ENCODE measurements around the gene ZNF786. TPM values are rescaled to one million over a fixed set of nuclear protein-coding genes. Genes with fewer than 3 reads are reported as not detected.

The ZNF786 gene
- total and polyA plus RNA-seq, 10 of the 15 experiments (the other 5 are each of a cell fraction or from before 2014, with no cell fraction given): 0.47 to 7.0 (median 4.2) TPM

GRCh38 chr7:149027055-149027454, 63.5 kb downstream of the ZNF786 start:
- no peaks in the 10 kb centered on the region for H3K9me3 ChIP-seq (replicated peaks; ENCODE audit: control insufficient read depth, insufficient read depth, low read length)
- TSS peak; percentile 70 for BruUV-seq (replicated peaks)
- ATAC-seq (no peak), DNase-seq (ENCODE audit: low read depth, low spot score) (no peak), FAIRE-seq (no peak)
- POLR2A ChIA-PET: interaction anchor here (0.6 to 1.8 kb wide), 5 partner anchors 20 to 85 kb away, joined by 3 to 12 read pairs (median 5); no protein-coding TSS in a partner anchor
- H3K27me3 ChIP-seq (replicated peaks in 1 of 2; ENCODE audit: control insufficient read depth in 2 of 2, insufficient read depth in 2 of 2, low read length in 1 of 2): no peaks in the 10 kb centered on the region
- H3K4me2 ChIP-seq (ENCODE audit: control insufficient read depth, insufficient read depth): peak overlapping the region; percentile 90
- no peaks in the 10 kb centered on the region for H4K20me1 ChIP-seq (ENCODE audit: control insufficient read depth, insufficient read depth)
- TF ChIP-seq MYC (IDR thresholded peaks at IDR 0.05; ENCODE audit: insufficient read depth, insufficient read length, insufficient replicate concordance, low read length, severe bottlenecking): no peak
- TF ChIP-seq MEF2B (IDR thresholded peaks at IDR 0.05; ENCODE audit: partially characterized antibody, poor library complexity, severe bottlenecking): peak; percentile 97
- peak in 1 of 2 experiments; percentile 23; a peak in 1 of 3 replicates for TF ChIP-seq EGR1 (IDR thresholded peaks at IDR 0.05; ENCODE audit: borderline replicate concordance in 1 of 2, low read depth in 2 of 2, low read length in 2 of 2)
- TF ChIP-seq TCF7 (IDR thresholded peaks at IDR 0.05; ENCODE audit: borderline replicate concordance): 0 out of 2 replicates have a peak, but pooled peaks have one; percentile 26
- TF ChIP-seq BACH1 (IDR thresholded peaks at IDR 0.05; ENCODE audit: borderline replicate concordance): 0 out of 2 replicates have a peak, but pooled peaks have one; percentile 30
- 0 out of 2 replicates have a peak, but pooled peaks have one; percentile 38 for TF ChIP-seq CBFB (IDR thresholded peaks at IDR 0.05; ENCODE audit: low read depth)
- peak; percentile 64 for TF ChIP-seq SKIL (IDR thresholded peaks at IDR 0.05; ENCODE audit: low read depth, poor library complexity, severe bottlenecking)
- no peak for TF ChIP-seq KAT2A (conservative IDR thresholded peaks at IDR 0.05; ENCODE audit: control insufficient read depth, low read depth, low read length)
- TF ChIP-seq RUNX3 (IDR thresholded peaks at IDR 0.05; ENCODE audit: low read length): peak; percentile 41; the same call in 1 of the 2 replicates
- TF ChIP-seq JUNB (IDR thresholded peaks at IDR 0.05): peak; percentile 56
- no peak for TF ChIP-seq BCL3 (IDR thresholded peaks at IDR 0.05; ENCODE audit: borderline replicate concordance, insufficient read depth, low read depth, low read length, poor library complexity, severe bottlenecking)
- CTCF ChIA-PET: interaction anchor here (0.7 to 10.6 kb wide), 5 partner anchors 21 to 120 kb away, joined by 3 to 75 read pairs (median 4); partner anchors contain the start of gene ZNF398
- intact Hi-C loops (cut with micrococcal nuclease; ENCODE audit: unreplicated experiment) (loop anchor here (5.0 kb wide), 2 partner anchors 100 to 145 kb away; partner anchors contain the start of genes EZH2 and ZNF425), in situ Hi-C loops (cut with MboI) (no loop called here)
- H3K27ac ChIP-seq (ENCODE audit: control insufficient read depth, insufficient read depth): peak overlapping the region; percentile 79
- SMC1A ChIA-PET (ENCODE audit: uncharacterized antibody, unreplicated experiment): interaction anchor here (1.2 to 1.4 kb wide), 3 partner anchors 20 to 38 kb away, joined by 4 to 7 read pairs (median 5); no protein-coding TSS in a partner anchor
- peaks cover 59% of the 10 kb centered on the region for H3K79me2 ChIP-seq (ENCODE audit: control insufficient read depth, insufficient read depth, low read length)
- under 1% methylated on average over 10 of the region's 10 CpGs for WGBS (ENCODE audit: insufficient coverage, insufficient replicate concordance, low lambda C conversion rate, missing lambda C conversion rate)
- RAD21 ChIA-PET (ENCODE audit: unreplicated experiment): interaction anchor here (1.2 to 2.3 kb wide), 4 partner anchors 22 to 64 kb away, joined by 3 to 9 read pairs (median 6); no protein-coding TSS in a partner anchor
- H3K4me3 ChIP-seq: peak overlapping the region; percentile 76
- H2AFZ ChIP-seq (ENCODE audit: control insufficient read depth, low read depth, low read length): peak overlapping the region; percentile 26
- H3K4me1 ChIP-seq (ENCODE audit: control insufficient read depth, insufficient read depth, low read length): no peaks in the 10 kb centered on the region
- H3K9ac ChIP-seq (ENCODE audit: control insufficient read depth, insufficient read depth, low read length): peak overlapping the region; percentile 81
- no peaks in the 10 kb centered on the region for H3K36me3 ChIP-seq (ENCODE audit: control insufficient read depth in 2 of 2, insufficient read depth in 2 of 2, low read length in 1 of 2)
